Astrocyte of the spinal cord (primary cell): ENCODE results near the gene KLHL36.

Source experiments
- DNase-seq: peaks from one replicate; pipeline ENCODE4 v3.0.0; 2011; ENCODE audit warnings: low read depth, low spot score
- H3K4me3 ChIP-seq: 2 replicates; pipeline ENCODE4 v1.5.1; 2011; ENCODE audit warnings: low read depth, mild to moderate bottlenecking, low read length, moderate library complexity
- CTCF ChIP-seq: IDR thresholded peaks from 2 replicates; pipeline ENCODE4 v1.5.1; 2012; ENCODE audit warnings: low read depth, mild to moderate bottlenecking, low read length, inconsistent platforms
- in situ Hi-C: cut with HindIII; loops from 2 replicates; pipeline ENCODE4 v1.10.0; 2017; ENCODE audit warnings: low sequenced_read_pairs

Gene KLHL36

GRCh38 chr16:84604477-84605013 is 43.8 kb upstream of the KLHL36 start:
- in situ Hi-C loops = no loop called here
- TF ChIP-seq CTCF = no peak
- H3K4me3 ChIP-seq = no peak overlapping the region
- DNase-seq = no peak

GRCh38 chr16:84605339-84605848 is 42.9 kb upstream of the KLHL36 start:
- in situ Hi-C loops = no loop called here
- DNase-seq = no peak
- no peak for TF ChIP-seq CTCF
- no peak overlapping the region for H3K4me3 ChIP-seq

- no peak for TF ChIP-seq CTCF
- no peak for DNase-seq
- in situ Hi-C loops = no loop called here
- H3K4me3 ChIP-seq = no peak overlapping the region
These were observed 42.0 kb upstream of the KLHL36 start for GRCh38 chr16:84606081-84606875.

GRCh38 chr16:84607061-84607460 is 41.2 kb upstream of the KLHL36 start:
- H3K4me3 ChIP-seq = no peak overlapping the region
- no peak for DNase-seq
- no peak for TF ChIP-seq CTCF
- in situ Hi-C loops = no loop called here

GRCh38 chr16:84607694-84608093 is 40.6 kb upstream of the KLHL36 start:
- no peak for TF ChIP-seq CTCF
- no peak overlapping the region for H3K4me3 ChIP-seq
- in situ Hi-C loops = no loop called here
- no peak for DNase-seq

- in situ Hi-C loops = no loop called here
- DNase-seq = no peak
- no peak overlapping the region for H3K4me3 ChIP-seq
- no peak for TF ChIP-seq CTCF
These were observed 40.0 kb upstream of the KLHL36 start for GRCh38 chr16:84608282-84608681.
